GM18519 (cell line): Measurements from ENCODE around the gene SC5D.

ENCODE experiments used
- ATAC-seq: cut with Tn5 transposase; IDR thresholded peaks from one replicate; pipeline ENCODE4 v1.9.1; 2021; ENCODE audit warnings: mild to moderate bottlenecking, moderate library complexity; ENCODE audit not compliant: unreplicated experiment, low FRiP score

Gene SC5D, protein sequence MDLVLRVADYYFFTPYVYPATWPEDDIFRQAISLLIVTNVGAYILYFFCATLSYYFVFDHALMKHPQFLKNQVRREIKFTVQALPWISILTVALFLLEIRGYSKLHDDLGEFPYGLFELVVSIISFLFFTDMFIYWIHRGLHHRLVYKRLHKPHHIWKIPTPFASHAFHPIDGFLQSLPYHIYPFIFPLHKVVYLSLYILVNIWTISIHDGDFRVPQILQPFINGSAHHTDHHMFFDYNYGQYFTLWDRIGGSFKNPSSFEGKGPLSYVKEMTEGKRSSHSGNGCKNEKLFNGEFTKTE

GRCh38 chr11:121292495-121293287 lies at the start of gene SC5D:
SC5D (plus strand) TSS chr11:121292771; CDS start chr11:121303376, 10,605 bp downstream.
- peak; percentile 90 for ATAC-seq

DNA sequence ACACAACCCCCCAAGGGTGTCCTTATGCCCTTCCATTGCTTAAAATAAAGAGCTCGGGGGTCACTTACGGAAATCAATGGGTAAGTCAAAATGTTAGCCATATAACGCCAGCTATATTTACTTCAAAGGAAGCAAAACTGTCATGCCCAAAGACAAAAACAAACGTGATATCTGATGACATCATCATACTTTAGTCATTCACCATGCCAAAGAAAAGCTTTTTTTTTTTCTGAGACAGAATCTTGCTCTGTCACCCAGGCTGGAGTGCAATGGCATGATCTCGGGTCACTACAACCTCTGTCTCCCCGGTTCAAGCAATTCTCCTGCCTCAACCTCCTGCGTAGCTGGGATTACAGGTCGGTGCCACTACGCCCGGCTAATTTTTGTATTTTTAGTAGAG lies 47.7 kb upstream of the SC5D start:
- ATAC-seq = no peak

DNA sequence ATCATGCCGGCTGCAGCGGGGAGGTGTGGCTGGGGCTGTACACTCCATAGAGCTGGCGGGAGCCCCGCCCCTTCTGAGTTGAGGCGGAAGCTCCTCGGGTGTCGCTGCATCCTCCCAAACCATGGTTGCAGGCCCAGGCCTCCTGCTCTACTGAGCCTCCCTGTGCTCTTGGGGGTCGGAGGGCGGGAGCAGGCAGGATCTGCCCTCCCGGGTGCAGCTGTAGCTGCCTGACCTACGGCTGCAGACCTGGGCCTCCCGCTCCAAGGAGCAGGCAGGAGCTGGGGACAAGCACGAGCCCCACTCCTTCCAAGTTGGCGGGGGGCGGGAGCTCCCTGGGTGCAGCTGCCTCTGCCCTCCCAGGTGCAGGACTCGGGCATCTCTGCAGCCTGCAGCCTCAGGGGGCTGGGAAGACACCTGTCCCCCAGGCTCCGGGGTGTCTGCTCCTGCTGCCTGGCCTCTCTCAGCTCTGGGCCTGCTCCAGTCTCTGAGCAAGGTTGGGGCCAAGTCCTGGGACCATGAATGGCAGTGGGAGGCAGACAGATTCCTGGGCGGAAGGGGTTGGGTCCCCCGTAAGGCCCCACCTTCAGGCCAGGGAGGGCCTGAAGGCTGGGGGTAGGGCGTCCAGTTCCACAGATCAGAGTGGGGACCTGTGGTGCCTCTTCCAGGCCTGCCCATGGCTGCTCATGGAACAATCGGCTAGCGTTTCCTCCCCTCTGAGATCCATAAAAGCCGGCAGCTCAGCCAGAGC lies 46.4 kb upstream of the SC5D start:
- no peak for ATAC-seq

GRCh38 chr11:121246769-121247035 lies 45.9 kb upstream of the SC5D start:
- ATAC-seq = no peak

GRCh38 chr11:121248496-121248895 lies 44.1 kb upstream of the SC5D start:
- ATAC-seq = no peak

GRCh38 chr11:121249039-121249663 lies 43.4 kb upstream of the SC5D start:
- ATAC-seq = no peak

GRCh38 chr11:121250843-121251242 lies 41.7 kb upstream of the SC5D start:
- ATAC-seq = no peak

GRCh38 chr11:121253951-121254350 lies 38.6 kb upstream of the SC5D start:
- ATAC-seq = no peak

GRCh38 chr11:121254756-121255155 lies 37.8 kb upstream of the SC5D start:
- no peak for ATAC-seq

- no peak for ATAC-seq
Measured at GRCh38 chr11:121255473-121256125, 37.0 kb upstream of the SC5D start.

- no peak for ATAC-seq
Measured at GRCh38 chr11:121257289-121257688, 35.3 kb upstream of the SC5D start.

DNA sequence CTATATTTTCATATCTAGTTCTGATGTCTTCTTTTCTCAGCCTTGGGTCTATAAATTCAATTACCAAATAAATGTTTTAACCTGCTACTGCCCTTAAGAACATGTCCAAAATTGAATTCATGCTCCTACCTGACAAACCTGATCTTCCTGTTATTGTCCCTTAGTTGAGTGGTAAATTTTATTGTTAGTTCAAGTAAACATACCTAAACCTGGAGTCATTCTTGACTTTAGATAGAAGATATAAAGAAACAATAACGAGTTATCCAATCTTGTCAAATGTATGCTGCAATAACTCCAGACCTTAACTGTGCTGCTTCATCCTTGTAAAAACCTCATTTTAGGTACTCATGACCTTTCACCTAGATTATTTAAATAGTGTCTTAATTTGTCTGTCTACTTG lies 34.6 kb upstream of the SC5D start:
- ATAC-seq = no peak

DNA sequence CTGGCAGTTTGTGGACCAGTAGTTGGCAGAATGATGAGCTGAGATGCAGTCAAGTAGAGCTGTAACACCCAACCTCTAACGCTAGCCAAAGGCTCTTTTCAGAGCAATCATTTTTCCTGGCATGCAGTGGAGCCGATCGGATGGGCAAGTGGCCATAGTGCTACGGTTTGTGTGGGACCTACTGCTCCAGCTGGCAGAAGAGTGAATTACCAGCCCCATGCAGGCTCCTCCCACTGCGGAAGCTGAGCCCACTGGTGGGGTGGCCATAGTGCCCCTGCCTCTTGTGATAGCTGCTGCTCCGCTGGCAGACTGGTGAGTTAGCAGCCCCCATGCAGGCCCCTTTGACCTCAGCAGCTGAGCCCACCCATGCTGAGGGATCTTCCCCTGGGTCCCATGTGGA lies 27.0 kb upstream of the SC5D start:
- ATAC-seq = no peak

GRCh38 chr11:121268581-121268980 lies 24.0 kb upstream of the SC5D start:
- ATAC-seq = no peak

DNA sequence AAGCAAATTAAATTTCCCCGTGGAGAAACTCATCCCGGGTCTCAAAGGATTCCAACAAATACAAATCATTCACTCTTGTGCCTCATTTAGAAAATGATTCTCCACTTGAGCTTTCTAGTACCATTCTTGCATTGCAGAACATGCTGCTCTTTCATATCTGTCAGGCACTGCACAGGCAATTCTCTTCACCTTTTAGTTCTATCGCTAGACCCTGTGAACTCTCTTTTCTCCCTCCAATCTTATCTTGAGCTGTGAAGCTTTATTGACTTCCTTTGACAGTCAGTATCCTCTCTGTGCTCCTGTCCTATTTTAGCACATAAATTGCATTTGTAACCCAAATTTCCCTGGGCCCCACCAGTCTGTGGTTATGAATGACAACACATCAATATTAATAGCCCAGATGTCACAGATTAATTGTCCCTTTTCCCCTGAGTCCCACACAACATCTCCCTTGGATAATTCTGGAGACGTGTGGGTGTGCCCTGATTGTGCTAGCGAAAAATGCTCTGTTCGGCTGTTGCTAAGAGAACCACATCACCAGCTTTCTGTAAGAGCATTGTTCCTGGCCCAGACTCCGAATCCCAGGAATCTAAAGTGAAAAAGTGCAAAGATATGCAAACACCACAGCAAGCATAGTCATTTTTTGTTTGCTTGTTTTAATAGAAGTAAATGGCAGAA lies 22.4 kb upstream of the SC5D start:
- no peak for ATAC-seq

DNA sequence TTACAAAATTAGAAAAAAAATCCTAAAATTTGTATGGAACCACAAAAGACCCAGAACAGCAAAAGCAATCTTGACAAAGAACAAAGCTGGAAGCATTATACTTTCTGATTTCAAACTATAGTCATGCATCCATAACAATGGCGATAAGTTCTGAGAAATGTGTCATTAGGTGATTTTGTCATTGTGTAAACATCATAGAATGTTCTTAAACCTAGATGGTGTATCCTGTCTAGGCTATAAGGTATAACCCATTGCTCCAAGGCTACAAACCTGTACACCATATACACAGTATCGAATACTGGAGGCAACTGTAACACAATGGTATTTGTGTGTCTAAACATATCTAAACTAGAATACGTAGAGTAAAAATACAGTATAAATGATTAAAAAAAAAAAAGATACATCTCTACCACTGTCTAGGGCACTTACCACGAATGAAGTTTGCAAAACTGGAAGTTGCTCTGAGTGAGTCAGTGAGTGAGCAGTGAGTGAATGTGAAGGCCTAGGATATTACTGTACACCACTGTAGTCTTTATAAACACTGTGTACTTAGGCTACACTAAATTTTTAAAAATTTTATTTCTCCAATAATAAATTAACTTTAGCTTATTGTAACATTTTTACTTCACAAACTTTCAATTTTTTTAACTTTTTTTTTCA lies 18.1 kb upstream of the SC5D start:
- no peak for ATAC-seq

DNA sequence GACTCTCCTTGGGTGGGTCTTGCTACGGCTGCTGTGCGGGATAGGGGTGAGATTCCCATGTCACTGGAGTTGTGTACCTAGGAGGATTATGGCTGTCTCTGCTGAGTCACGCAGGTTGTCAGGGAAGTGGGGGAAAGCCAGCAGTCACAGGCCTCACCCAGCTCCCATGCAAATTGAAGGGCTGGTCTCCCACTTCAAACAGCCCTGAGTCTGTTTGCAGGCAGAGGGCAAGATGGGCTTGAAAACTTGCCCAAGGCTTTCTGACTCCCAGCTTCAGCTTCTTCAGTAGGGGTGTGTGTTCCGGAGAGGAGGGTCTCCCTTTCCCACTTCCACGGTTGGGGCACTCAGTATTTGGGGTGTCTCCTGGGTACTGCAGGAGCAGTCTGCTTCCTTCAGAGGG lies 10.9 kb upstream of the SC5D start:
- no peak for ATAC-seq

DNA sequence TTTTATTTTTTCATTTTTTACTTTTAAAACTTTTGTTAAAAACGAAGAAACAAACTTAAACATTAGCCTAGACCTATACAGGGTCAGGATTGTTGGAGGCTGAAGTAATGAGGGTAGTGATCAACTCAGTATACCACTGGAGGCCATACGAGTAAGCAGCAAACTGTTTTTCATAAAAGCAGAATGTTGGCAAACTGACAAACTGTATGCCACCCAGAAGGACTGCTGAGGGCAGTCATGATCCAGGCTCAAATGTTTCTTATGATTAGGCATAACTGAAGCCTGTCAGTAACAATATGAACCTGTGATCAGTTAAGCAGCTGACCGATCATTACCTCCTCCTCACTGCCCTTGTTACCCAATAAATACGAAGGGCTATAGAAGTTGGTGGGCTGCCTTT lies 10.2 kb upstream of the SC5D start:
- ATAC-seq = no peak

GRCh38 chr11:121282886-121283502 lies 9.6 kb upstream of the SC5D start:
- ATAC-seq = no peak
